Neuronal stem cell (in vitro differentiated cells): ENCODE results near the gene EIPR1.

ENCODE experiments used
- DNase-seq: peaks from one replicate; pipeline ENCODE4 v3.0.0-alpha.2; 2013; ENCODE audit warnings: low spot score
- H2AFZ ChIP-seq: one replicate; pipeline ENCODE4 v1.6.1; 2013; ENCODE audit warnings: mild to moderate bottlenecking, low read length, inconsistent platforms
- H2AK5ac ChIP-seq: 2 replicates; pipeline ENCODE4 v1.6.1; 2013; ENCODE audit warnings: low read depth, mild to moderate bottlenecking, inconsistent platforms, low read length, moderate library complexity, mixed read lengths
- H2BK120ac ChIP-seq: 2 replicates; pipeline ENCODE4 v1.6.1; 2013; ENCODE audit warnings: low read depth, mild to moderate bottlenecking, inconsistent platforms, low read length, moderate library complexity, mixed read lengths
- H2BK12ac ChIP-seq: one replicate; pipeline ENCODE4 v1.6.1; 2013; ENCODE audit warnings: low read length, inconsistent platforms
- H2BK15ac ChIP-seq: 2 replicates; pipeline ENCODE4 v1.6.1; 2013; ENCODE audit warnings: mild to moderate bottlenecking, low read length, inconsistent platforms, mixed read lengths
- H2BK5ac ChIP-seq: one replicate; pipeline ENCODE4 v1.6.1; 2013; ENCODE audit warnings: inconsistent platforms, mild to moderate bottlenecking, low read length, moderate library complexity
- H3K14ac ChIP-seq: one replicate; pipeline ENCODE4 v1.6.1; 2013; ENCODE audit warnings: low read length, inconsistent platforms
- H3K18ac ChIP-seq: 2 replicates; pipeline ENCODE4 v1.6.1; 2013; ENCODE audit warnings: low read length, inconsistent platforms
- H3K23ac ChIP-seq: 2 replicates; pipeline ENCODE4 v1.6.1; 2013; ENCODE audit warnings: low read depth, mild to moderate bottlenecking, mixed read lengths, low read length, inconsistent platforms; ENCODE audit not compliant: poor library complexity
- H3K27ac ChIP-seq: replicated peaks from 3 replicates; pipeline ENCODE4 v1.5.1; 2013; ENCODE audit warnings: low read length, inconsistent platforms
- H3K27me3 ChIP-seq, 3 experiments: 2 replicates each; pipeline ENCODE4 v1.6.1; 2013; ENCODE audit warnings: low read length in 3 of 3, mild to moderate bottlenecking in 2 of 3, inconsistent platforms in 1 of 3, low read depth in 1 of 3, mixed read lengths in 1 of 3, moderate library complexity in 1 of 3; ENCODE audit not compliant: control insufficient read depth in 3 of 3, insufficient read depth in 3 of 3
- H3K36me3 ChIP-seq, 2 donors: replicated peaks in 1 of 2; 2 replicates each; pipeline ENCODE4 v1.6.1; 2013; ENCODE audit warnings: low read length in 2 of 2; ENCODE audit not compliant: control insufficient read depth in 2 of 2, insufficient read depth in 2 of 2
- H3K4ac ChIP-seq: 2 replicates; pipeline ENCODE4 v1.6.1; 2013; ENCODE audit warnings: inconsistent platforms, mild to moderate bottlenecking, low read length, moderate library complexity
- H3K4me1 ChIP-seq, 2 donors: 1 replicate in 1 of 2; 2 replicates in 1 of 2; pipeline ENCODE4 v1.6.1; 2013; ENCODE audit warnings: low read length in 2 of 2, low read depth in 1 of 2; ENCODE audit not compliant: control insufficient read depth in 2 of 2, insufficient read depth in 1 of 2
- H3K4me2 ChIP-seq: one replicate; pipeline ENCODE4 v1.6.1; 2013; ENCODE audit warnings: mild to moderate bottlenecking, low read length, inconsistent platforms; ENCODE audit not compliant: insufficient read depth, poor library complexity, severe bottlenecking
- H3K4me3 ChIP-seq, 2 donors: 2 replicates each; pipeline ENCODE4 v1.5.1; 2013; ENCODE audit warnings: low read length in 2 of 2, mild to moderate bottlenecking in 2 of 2, inconsistent platforms in 1 of 2, moderate library complexity in 1 of 2
- H3K79me1 ChIP-seq: one replicate; pipeline ENCODE4 v1.6.1; 2013; ENCODE audit warnings: low read depth, mild to moderate bottlenecking, inconsistent platforms, low read length, moderate library complexity
- H3K9ac ChIP-seq: one replicate; pipeline ENCODE4 v1.6.1; 2013; ENCODE audit warnings: mild to moderate bottlenecking, low read depth, low read length, inconsistent platforms; ENCODE audit not compliant: poor library complexity
- H3K9me3 ChIP-seq, 2 donors: replicated peaks in 1 of 2; 2 replicates each; pipeline versions ENCODE3 to v1.6.1; 2013; ENCODE audit warnings: low read length in 2 of 2, mild to moderate bottlenecking in 2 of 2, inconsistent platforms in 1 of 2, low read depth in 1 of 2, mixed read lengths in 1 of 2, moderate library complexity in 1 of 2; ENCODE audit not compliant: control insufficient read depth in 2 of 2, insufficient read depth in 1 of 2
- H4K8ac ChIP-seq: one replicate; pipeline ENCODE4 v1.6.1; 2013; ENCODE audit warnings: low read depth, mild to moderate bottlenecking, inconsistent platforms, low read length, moderate library complexity
- H4K91ac ChIP-seq: one replicate; pipeline ENCODE4 v1.6.1; 2013; ENCODE audit warnings: low read length, low read depth, mild to moderate bottlenecking, inconsistent platforms; ENCODE audit not compliant: poor library complexity
- WGBS, 2 donors: extraction: QIAGEN DNeasy Blood & Tissue Kit; methylation state at CpG; one replicate each; pipeline ENCODE4 v1.1.7; 2013; ENCODE audit warnings: missing lambda C conversion rate in 2 of 2, mixed read lengths in 1 of 2; ENCODE audit not compliant: insufficient read length in 2 of 2, insufficient replicate concordance in 1 of 2; ENCODE audit errors: extremely low coverage in 2 of 2; 5-methylcytosine and 5-hydroxymethylcytosine counted together

Gene EIPR1

GRCh38 chr2:3212061-3212362 lies 165.6 kb downstream of the EIPR1 start:
- no CpG with 5 or more reads among the region's 5 CpGs for WGBS, 2 donors
- no peak overlapping the region for H2BK5ac ChIP-seq
- H3K9me3 ChIP-seq, result no peaks in the 10 kb centered on the region
- no peak overlapping the region for H4K91ac ChIP-seq
- H3K14ac ChIP-seq, result no peak overlapping the region
- no peak overlapping the region for H3K18ac ChIP-seq
- H2AFZ ChIP-seq, result no peak overlapping the region
- no peak overlapping the region for H3K23ac ChIP-seq
- H2BK15ac ChIP-seq, result no peak overlapping the region
- peaks cover 0 to 1% of the 10 kb centered on the region in 2 donors for H3K4me1 ChIP-seq
- no peak overlapping the region for H2BK120ac ChIP-seq
- no peak overlapping the region for H2BK12ac ChIP-seq
- no peak overlapping the region for H3K27ac ChIP-seq
- no peak overlapping the region for H3K4me3 ChIP-seq
- peaks cover 1 to 6% of the 10 kb centered on the region in 2 donors for H3K36me3 ChIP-seq
- no peaks in the 10 kb centered on the region for H3K27me3 ChIP-seq
- no peaks in the 10 kb centered on the region for H3K79me1 ChIP-seq
- no peak overlapping the region for H2AK5ac ChIP-seq
- H3K4ac ChIP-seq, result no peak overlapping the region
- H3K4me2 ChIP-seq, result no peak overlapping the region
- no peak overlapping the region for H4K8ac ChIP-seq
- DNase-seq, result no peak
- H3K9ac ChIP-seq, result no peak overlapping the region

DNA sequence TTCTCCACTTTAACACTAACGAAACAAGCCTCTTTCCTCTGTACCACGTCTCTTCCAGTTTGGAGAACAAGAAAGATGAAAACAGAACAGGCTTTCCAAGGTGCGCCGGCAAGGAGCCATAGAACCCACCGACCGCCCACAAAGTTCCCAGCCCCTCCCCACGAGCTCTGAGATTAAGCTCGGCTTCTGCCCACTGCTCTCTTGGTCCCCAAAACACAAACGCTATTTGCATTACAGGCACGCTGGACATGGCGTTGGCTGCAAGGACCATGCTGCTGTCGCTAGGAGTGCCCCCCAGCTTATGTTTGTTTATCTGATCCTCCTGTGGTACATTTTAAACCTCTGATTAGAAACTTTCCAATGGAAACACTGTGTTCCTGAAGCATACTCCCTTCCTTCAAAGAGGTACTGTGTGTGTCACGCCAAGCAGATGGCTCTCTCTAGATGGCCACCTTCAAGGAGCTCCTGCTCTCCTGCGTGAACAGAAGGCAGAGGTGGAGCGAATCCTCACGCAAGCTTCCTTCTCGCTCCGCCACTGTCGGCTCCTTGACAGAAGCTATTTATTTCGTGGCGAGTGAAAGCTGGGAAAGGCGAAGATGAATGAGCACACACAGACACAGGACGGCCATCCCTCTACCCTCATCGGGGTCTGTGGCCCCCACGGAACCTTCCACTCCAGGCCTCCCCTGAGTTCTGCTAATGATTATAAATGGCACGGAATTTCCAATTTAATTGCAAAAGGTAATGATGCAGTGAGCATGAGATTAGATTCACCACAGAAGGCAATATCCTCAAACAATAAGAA lies 166.2 kb downstream of the EIPR1 start:
- H3K4me1 ChIP-seq, result peaks cover 0 to 2% of the 10 kb centered on the region in 2 donors
- H4K8ac ChIP-seq, result no peak overlapping the region
- no peaks in the 10 kb centered on the region for H3K27me3 ChIP-seq
- H2BK120ac ChIP-seq, result no peak overlapping the region
- no peak for DNase-seq
- no peak overlapping the region for H3K23ac ChIP-seq
- no peaks in the 10 kb centered on the region for H3K9me3 ChIP-seq
- no peak overlapping the region for H3K4ac ChIP-seq
- H2AFZ ChIP-seq, result no peak overlapping the region
- H3K4me2 ChIP-seq, result no peak overlapping the region
- WGBS, 2 donors, result no CpG with 5 or more reads among the region's 26 CpGs
- no peak overlapping the region for H2AK5ac ChIP-seq
- H3K18ac ChIP-seq, result no peak overlapping the region
- no peak overlapping the region for H2BK5ac ChIP-seq
- H3K36me3 ChIP-seq, result peaks cover 2 to 6% of the 10 kb centered on the region in 2 donors
- no peaks in the 10 kb centered on the region for H3K79me1 ChIP-seq
- H2BK12ac ChIP-seq, result no peak overlapping the region
- no peak overlapping the region for H3K27ac ChIP-seq
- no peak overlapping the region for H3K14ac ChIP-seq
- H3K4me3 ChIP-seq, result no peak overlapping the region
- H2BK15ac ChIP-seq, result no peak overlapping the region
- H3K9ac ChIP-seq, result no peak overlapping the region
- no peak overlapping the region for H4K91ac ChIP-seq

- no peak overlapping the region for H3K27ac ChIP-seq
- no peak overlapping the region for H3K9ac ChIP-seq
- H3K4me1 ChIP-seq, result peaks cover 0 to 2% of the 10 kb centered on the region in 2 donors
- H3K4ac ChIP-seq, result no peak overlapping the region
- H2BK5ac ChIP-seq, result no peak overlapping the region
- no peak overlapping the region for H3K4me2 ChIP-seq
- no peak for DNase-seq
- no peak overlapping the region for H3K14ac ChIP-seq
- no peak overlapping the region for H4K91ac ChIP-seq
- H3K36me3 ChIP-seq, result peaks cover 2 to 6% of the 10 kb centered on the region in 2 donors
- H2AFZ ChIP-seq, result no peak overlapping the region
- no peak overlapping the region for H3K18ac ChIP-seq
- no peak overlapping the region for H2BK12ac ChIP-seq
- no peak overlapping the region for H3K23ac ChIP-seq
- H3K4me3 ChIP-seq, result no peak overlapping the region
- no peaks in the 10 kb centered on the region for H3K27me3 ChIP-seq
- no peak overlapping the region for H2BK15ac ChIP-seq
- no peak overlapping the region for H2BK120ac ChIP-seq
- no peak overlapping the region for H2AK5ac ChIP-seq
- H3K79me1 ChIP-seq, result no peaks in the 10 kb centered on the region
- no peaks in the 10 kb centered on the region for H3K9me3 ChIP-seq
- no CpG with 5 or more reads among the region's 11 CpGs for WGBS, 2 donors
- no peak overlapping the region for H4K8ac ChIP-seq
Observed at GRCh38 chr2:3210257-3210656, 167.4 kb downstream of the EIPR1 start.

DNA sequence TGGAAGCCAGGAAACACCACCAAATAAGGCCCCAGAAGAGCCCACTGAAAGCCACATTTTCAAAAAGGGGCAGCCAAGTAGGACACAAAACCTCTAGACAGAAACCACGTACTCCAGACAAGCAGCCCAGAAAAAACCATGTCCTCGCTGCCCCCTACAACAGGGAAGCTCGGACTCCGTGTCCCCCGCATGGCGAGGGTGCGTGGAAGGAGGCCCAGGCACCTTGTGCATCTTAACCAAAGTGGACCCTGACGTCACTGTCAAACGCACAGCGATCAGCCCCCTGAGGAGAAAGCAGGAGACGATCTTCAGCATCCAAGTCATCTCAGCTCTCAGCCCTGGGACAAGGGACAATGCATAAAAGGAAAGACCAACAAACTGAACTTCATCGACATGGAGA lies 168.4 kb downstream of the EIPR1 start:
- H2BK5ac ChIP-seq, result no peak overlapping the region
- no peak overlapping the region for H2AFZ ChIP-seq
- no peaks in the 10 kb centered on the region for H3K79me1 ChIP-seq
- H4K91ac ChIP-seq, result no peak overlapping the region
- no peak overlapping the region for H4K8ac ChIP-seq
- no peak overlapping the region for H3K23ac ChIP-seq
- H2BK120ac ChIP-seq, result no peak overlapping the region
- H2BK15ac ChIP-seq, result no peak overlapping the region
- no peak overlapping the region for H3K27ac ChIP-seq
- no peak overlapping the region for H3K18ac ChIP-seq
- no CpG with 5 or more reads among the region's 12 CpGs for WGBS, 2 donors
- no peaks in the 10 kb centered on the region for H3K9me3 ChIP-seq
- no peak for DNase-seq
- no peaks in the 10 kb centered on the region for H3K27me3 ChIP-seq
- no peak overlapping the region for H3K4me2 ChIP-seq
- peaks cover 0 to 3% of the 10 kb centered on the region in 2 donors for H3K4me1 ChIP-seq
- no peak overlapping the region for H2AK5ac ChIP-seq
- H2BK12ac ChIP-seq, result no peak overlapping the region
- H3K36me3 ChIP-seq, result peaks cover 3 to 6% of the 10 kb centered on the region in 2 donors
- H3K14ac ChIP-seq, result no peak overlapping the region
- H3K4ac ChIP-seq, result no peak overlapping the region
- no peak overlapping the region for H3K4me3 ChIP-seq
- H3K9ac ChIP-seq, result no peak overlapping the region
